ENCODE data around the gene STKLD1. TPM values are rescaled to one million over a fixed set of nuclear protein-coding genes. Genes with fewer than 3 reads are reported as not detected.

STKLD1 gene
- total RNA-seq, 3 donors from 2014 or later (not counting 1 experiment from before 2014, with no cell fraction given), result 0.53 to 2.9 (median 1.1) TPM

DNA sequence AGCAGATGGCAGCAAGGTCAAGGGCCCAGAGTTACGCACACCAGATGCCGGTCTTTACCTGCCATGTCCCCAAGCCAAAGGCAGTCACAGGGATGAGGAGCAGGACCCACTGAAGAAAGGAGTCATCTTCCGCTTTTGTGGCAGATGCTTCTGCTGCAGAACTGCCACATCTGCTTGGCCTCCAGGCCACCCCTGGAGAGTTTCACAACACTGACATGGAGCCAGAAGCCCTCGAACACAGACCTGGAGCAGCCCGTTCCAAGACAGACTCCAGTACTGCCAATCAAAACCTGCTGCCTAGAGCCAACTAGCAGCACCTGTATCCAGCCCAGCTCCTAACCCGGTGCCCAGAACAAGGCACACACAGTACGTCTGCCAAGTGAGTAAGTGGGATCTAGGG, 21.4 kb upstream of the STKLD1 start:
- no peaks in the 10 kb centered on the region for H3K27me3 Mint-ChIP-seq (ENCODE audit: low read depth in 2 of 2)
- Histone ChIP-seq H3K4me3 (ENCODE audit: low read length) (no peak overlapping the region), H3K27ac (ENCODE audit: low read length) (no peak overlapping the region), H3K4me1 (ENCODE audit: control insufficient read depth, insufficient read depth, low read length) (peaks cover 39% of the 10 kb centered on the region), H3K9me3 (ENCODE audit: control insufficient read depth, insufficient read depth, low read length) (no peaks in the 10 kb centered on the region), H3K27me3 (ENCODE audit: control insufficient read depth, insufficient read depth, low read length) (no peaks in the 10 kb centered on the region), H3K36me3 (ENCODE audit: control insufficient read depth, insufficient read depth, low read length) (peaks cover 46% of the 10 kb centered on the region)
- ATAC-seq (no peak), DNase-seq (no peak)
- peaks cover 26 to 36% of the 10 kb centered on the region in 2 donors for H3K4me1 Mint-ChIP-seq
- peak overlapping the region; percentile 35 for H3K4me3 Mint-ChIP-seq
- TF ChIP-seq, protein P1, sequence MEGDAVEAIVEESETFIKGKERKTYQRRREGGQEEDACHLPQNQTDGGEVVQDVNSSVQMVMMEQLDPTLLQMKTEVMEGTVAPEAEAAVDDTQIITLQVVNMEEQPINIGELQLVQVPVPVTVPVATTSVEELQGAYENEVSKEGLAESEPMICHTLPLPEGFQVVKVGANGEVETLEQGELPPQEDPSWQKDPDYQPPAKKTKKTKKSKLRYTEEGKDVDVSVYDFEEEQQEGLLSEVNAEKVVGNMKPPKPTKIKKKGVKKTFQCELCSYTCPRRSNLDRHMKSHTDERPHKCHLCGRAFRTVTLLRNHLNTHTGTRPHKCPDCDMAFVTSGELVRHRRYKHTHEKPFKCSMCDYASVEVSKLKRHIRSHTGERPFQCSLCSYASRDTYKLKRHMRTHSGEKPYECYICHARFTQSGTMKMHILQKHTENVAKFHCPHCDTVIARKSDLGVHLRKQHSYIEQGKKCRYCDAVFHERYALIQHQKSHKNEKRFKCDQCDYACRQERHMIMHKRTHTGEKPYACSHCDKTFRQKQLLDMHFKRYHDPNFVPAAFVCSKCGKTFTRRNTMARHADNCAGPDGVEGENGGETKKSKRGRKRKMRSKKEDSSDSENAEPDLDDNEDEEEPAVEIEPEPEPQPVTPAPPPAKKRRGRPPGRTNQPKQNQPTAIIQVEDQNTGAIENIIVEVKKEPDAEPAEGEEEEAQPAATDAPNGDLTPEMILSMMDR (IDR thresholded peaks at IDR 0.05), result no peak
- intact Hi-C loops (cut with micrococcal nuclease), result no loop called here
- 92% methylated on average over 7 of the region's 7 CpGs for WGBS (ENCODE audit: insufficient coverage)
- H3K9me3 Mint-ChIP-seq, result no peaks in the 10 kb centered on the region
- H3K27ac Mint-ChIP-seq, result peak overlapping the region in 1 of 2 donors; percentile 77
- H3K36me3 Mint-ChIP-seq, result peaks cover 5% of the 10 kb centered on the region

GRCh38 chr9:133355881-133356357, 20.2 kb upstream of the STKLD1 start:
- H3K4me1 Mint-ChIP-seq, result peaks cover 22 to 35% of the 10 kb centered on the region in 2 donors
- H3K27me3 Mint-ChIP-seq (ENCODE audit: low read depth in 2 of 2), result no peaks in the 10 kb centered on the region
- ATAC-seq (peak; percentile 29 to 45 (median 45)), DNase-seq (no peak)
- peaks cover 43% of the 10 kb centered on the region for H3K36me3 ChIP-seq (ENCODE audit: control insufficient read depth, insufficient read depth, low read length)
- H3K4me3 Mint-ChIP-seq, result peak overlapping the region; percentile 87
- intact Hi-C loops (cut with micrococcal nuclease), result loop anchor here (2.0 kb wide), 1 partner anchor 15 kb away; no protein-coding TSS in a partner anchor
- TF ChIP-seq, protein P1 (IDR thresholded peaks at IDR 0.05), result no peak
- H3K36me3 Mint-ChIP-seq, result peaks cover 5% of the 10 kb centered on the region
- peak overlapping the region; percentile 49 for H3K4me3 ChIP-seq (ENCODE audit: low read length)
- peak overlapping the region; percentile 49 for H3K27ac ChIP-seq (ENCODE audit: low read length)
- no peaks in the 10 kb centered on the region for H3K9me3 Mint-ChIP-seq
- WGBS (ENCODE audit: insufficient coverage), result under 1% methylated on average over 31 of the region's 31 CpGs
- peaks cover 37% of the 10 kb centered on the region for H3K4me1 ChIP-seq (ENCODE audit: control insufficient read depth, insufficient read depth, low read length)
- no peaks in the 10 kb centered on the region for H3K27me3 ChIP-seq (ENCODE audit: control insufficient read depth, insufficient read depth, low read length)
- peak overlapping the region; percentile 77 to 87 for H3K27ac Mint-ChIP-seq
- no peaks in the 10 kb centered on the region for H3K9me3 ChIP-seq (ENCODE audit: control insufficient read depth, insufficient read depth, low read length)

- TF ChIP-seq, protein P1 (IDR thresholded peaks at IDR 0.05), result no peak
- H3K27me3 ChIP-seq (ENCODE audit: control insufficient read depth, insufficient read depth, low read length), result no peaks in the 10 kb centered on the region
- WGBS (ENCODE audit: insufficient coverage), result 1% methylated on average over 78 of the region's 78 CpGs
- H3K27ac Mint-ChIP-seq, result peak within 1 kb of the TSS; percentile 77 to 87
- peak within 1 kb of the TSS; percentile 87 for H3K4me3 Mint-ChIP-seq
- DNase-seq, result peak; percentile 88 to 93
- H3K9me3 ChIP-seq (ENCODE audit: control insufficient read depth, insufficient read depth, low read length), result no peaks in the 10 kb centered on the region
- peaks cover 37% of the 10 kb centered on the region for H3K4me1 ChIP-seq (ENCODE audit: control insufficient read depth, insufficient read depth, low read length)
- intact Hi-C loops (cut with micrococcal nuclease), result loop anchor here (2.0 kb wide), 1 partner anchor 14 kb away; no protein-coding TSS in a partner anchor
- H3K27ac ChIP-seq (ENCODE audit: low read length), result peak within 1 kb of the TSS; percentile 50
- H3K4me1 Mint-ChIP-seq, result peaks cover 22 to 37% of the 10 kb centered on the region in 2 donors
- H3K36me3 Mint-ChIP-seq, result peaks cover 5% of the 10 kb centered on the region
- H3K9me3 Mint-ChIP-seq, result no peaks in the 10 kb centered on the region
- ATAC-seq, result peak; percentile 94 to 97 (median 95)
- no peaks in the 10 kb centered on the region for H3K27me3 Mint-ChIP-seq (ENCODE audit: low read depth in 2 of 2)
- H3K36me3 ChIP-seq (ENCODE audit: control insufficient read depth, insufficient read depth, low read length), result peaks cover 44% of the 10 kb centered on the region
- peak within 1 kb of the TSS; percentile 72 for H3K4me3 ChIP-seq (ENCODE audit: low read length)
Observed at GRCh38 chr9:133356391-133357091, 19.6 kb upstream of the STKLD1 start, which contains the start of the genes SURF1 and SURF2. SURF1 (minus strand) TSS chr9:133356487; CDS start chr9:133356453, 34 bp downstream. SURF2 (plus strand) TSS chr9:133356550; CDS start chr9:133356593, 43 bp downstream.
